Epithelial cell of proximal tubule (primary cell): ENCODE measurements around the gene MBNL2. TPM values are rescaled to one million over a fixed set of nuclear protein-coding genes. Genes with fewer than 3 reads are reported as not detected.

Experiments
- DNase-seq: peaks from one replicate; pipeline ENCODE4 v3.0.0-alpha.2; 2011; ENCODE audit warnings: low read depth
- H3K4me3 ChIP-seq: 2 replicates; pipeline ENCODE4 v1.5.1; 2011; ENCODE audit warnings: low read depth, mild to moderate bottlenecking, low read length
- total RNA-seq: library from RNA; depleted of rRNA; stranded (reverse); fragments of >200 nt; gene quantifications from 2 replicates; pipeline ENCODE4 v1.2.3, GENCODE V29; 2015
- TF ChIP-seq, protein P1 (sequence below): conservative IDR thresholded peaks from 2 replicates; pipeline ENCODE4 v1.5.1; 2012; ENCODE audit warnings: low read depth, mild to moderate bottlenecking, low read length

The MBNL2 gene
- total RNA-seq, 1 donor from 2014 or later = 28.8 TPM

DNA sequence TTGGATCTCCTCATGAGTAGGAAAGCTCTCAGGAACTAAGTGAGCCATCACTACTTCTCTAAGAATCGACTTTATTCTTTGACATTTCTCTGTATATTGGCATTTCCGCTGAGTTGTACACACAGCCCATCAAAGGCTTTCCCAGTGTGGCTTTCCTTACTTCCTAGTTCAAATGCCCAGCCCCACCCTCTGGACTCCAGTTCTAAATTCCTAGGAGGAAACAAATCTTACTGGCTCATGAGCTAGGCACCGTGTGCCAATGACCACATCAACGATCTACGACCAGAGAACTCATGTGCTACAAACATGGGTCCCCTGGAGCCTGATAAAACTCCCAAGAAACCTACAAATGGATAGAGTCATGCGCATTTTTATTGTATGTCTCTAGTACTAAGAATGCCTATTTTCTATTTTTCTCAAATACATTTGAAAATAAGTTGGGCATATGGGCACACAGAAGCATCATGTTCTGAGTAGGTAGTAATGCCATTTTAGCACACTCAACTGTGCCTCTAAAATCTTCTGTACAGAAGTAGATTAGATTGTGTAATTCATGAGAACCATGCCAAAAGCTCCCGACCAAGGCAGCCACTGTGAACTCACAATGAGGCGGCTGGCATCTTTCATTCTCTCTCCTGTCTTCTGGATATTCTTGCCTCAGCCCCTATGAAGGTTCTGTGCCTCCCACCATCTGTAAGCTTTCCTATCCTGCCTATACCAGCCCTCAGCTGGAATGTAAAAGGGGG lies 201.3 kb downstream of the MBNL2 start:
- DNase-seq = no peak
- TF ChIP-seq, protein P1, sequence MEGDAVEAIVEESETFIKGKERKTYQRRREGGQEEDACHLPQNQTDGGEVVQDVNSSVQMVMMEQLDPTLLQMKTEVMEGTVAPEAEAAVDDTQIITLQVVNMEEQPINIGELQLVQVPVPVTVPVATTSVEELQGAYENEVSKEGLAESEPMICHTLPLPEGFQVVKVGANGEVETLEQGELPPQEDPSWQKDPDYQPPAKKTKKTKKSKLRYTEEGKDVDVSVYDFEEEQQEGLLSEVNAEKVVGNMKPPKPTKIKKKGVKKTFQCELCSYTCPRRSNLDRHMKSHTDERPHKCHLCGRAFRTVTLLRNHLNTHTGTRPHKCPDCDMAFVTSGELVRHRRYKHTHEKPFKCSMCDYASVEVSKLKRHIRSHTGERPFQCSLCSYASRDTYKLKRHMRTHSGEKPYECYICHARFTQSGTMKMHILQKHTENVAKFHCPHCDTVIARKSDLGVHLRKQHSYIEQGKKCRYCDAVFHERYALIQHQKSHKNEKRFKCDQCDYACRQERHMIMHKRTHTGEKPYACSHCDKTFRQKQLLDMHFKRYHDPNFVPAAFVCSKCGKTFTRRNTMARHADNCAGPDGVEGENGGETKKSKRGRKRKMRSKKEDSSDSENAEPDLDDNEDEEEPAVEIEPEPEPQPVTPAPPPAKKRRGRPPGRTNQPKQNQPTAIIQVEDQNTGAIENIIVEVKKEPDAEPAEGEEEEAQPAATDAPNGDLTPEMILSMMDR = no peak
- no peak overlapping the region for H3K4me3 ChIP-seq

DNA sequence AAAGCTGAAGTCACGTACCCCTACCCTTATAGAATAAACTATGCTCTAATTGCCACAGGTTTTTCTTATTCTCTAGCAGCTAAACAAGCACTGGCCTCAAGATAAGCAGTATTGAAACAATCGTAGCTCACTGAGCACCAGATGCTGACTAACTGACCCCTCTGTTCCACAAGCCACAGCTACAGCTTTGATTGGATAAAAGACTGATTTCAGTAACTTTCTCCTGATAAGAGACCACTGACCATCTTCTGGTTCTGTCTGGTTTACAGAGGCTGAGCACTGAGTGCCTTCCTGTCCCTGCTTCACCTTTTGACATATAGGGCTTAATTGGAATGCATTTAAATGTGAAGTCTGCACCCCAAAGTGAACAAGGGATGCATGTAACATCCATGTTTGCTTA lies 203.5 kb downstream of the MBNL2 start:
- no peak overlapping the region for H3K4me3 ChIP-seq
- DNase-seq = no peak
- TF ChIP-seq, protein P1 = no peak

DNA sequence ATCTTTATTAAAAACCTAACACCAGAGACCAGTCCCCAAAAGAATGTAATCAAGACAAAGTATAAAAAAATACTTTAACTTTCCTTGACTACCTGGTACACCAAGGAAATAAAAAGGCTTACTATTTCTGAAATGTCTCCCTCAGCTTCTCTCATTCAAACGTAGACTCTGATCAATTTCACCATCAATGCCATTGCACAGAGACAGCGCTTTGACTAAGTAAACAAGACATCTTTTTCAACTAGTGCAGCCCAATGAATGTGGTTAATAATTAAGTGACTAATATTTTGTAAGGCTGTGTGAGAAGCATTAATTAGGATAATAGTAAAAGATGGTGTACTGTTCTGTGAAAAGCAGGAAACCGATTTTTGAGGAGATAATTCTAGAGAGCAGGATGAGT lies 204.6 kb downstream of the MBNL2 start:
- no peak overlapping the region for H3K4me3 ChIP-seq
- no peak for DNase-seq
- TF ChIP-seq, protein P1 = no peak

DNA sequence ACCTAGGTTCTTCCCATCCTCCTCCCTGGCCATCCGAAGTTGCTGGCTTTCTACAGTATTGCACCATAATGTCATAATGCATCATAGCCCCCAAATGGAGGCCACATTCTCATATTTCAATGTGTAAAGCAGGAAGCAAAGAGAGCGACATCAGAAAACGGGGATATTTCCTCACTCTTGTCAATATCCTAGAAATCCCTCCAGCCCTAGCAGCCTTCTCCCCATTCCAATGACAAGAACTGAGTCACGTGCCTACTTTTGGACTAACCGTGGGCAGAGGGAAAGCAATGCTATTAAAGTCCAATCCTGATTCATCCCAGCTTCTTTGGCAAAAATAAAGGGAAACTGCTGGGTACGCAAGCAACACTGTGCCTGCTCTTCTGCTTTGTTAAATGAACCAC lies 207.5 kb downstream of the MBNL2 start:
- no peak overlapping the region for H3K4me3 ChIP-seq
- DNase-seq = no peak
- TF ChIP-seq, protein P1 = no peak

DNA sequence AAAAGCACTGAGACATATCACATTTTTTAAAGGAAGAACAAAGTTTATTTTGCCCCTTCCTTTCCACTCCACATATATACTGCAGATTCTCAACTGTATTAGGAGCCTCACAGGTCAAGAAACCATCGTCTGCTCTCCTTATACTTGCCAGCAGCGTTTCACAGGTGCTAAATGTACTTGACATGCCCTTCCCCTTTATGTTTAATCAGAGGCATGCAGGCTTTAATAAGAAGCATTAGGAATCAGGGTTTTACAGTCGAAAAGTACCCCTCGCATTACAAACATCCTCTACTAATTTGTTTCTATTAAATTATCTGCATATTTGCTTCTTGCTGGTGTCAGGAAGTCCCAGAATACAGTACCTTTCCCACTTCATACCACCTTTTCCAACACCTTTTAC lies 208.2 kb downstream of the MBNL2 start:
- H3K4me3 ChIP-seq = no peak overlapping the region
- TF ChIP-seq, protein P1 = no peak
- DNase-seq = no peak

DNA sequence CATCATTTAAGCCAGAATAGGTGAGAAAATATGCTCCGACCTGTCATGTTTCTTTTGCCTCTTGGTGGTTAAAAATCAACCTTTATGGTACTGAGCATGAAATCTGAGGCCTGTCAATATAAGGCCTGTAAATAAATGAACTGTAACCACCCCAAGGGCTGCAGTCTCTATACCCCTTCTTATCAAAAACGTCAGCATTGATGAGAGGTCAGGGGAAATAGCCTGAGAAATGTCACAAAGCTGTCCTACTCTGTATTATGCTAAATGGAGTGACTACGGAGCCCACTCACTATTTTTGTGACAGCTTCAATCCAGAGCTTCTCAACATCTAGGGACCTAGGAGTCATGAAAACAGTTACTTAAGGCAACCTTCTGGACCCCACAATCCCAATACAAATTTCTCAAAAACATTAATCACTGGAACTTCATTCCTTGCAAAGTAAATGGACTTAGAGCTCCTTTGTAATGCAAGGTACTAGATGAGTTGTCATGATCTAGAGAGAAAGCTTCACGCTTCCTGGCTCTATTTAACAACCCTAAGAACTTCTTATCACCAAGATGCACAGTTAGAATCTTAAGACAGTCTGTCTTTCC lies 209.1 kb downstream of the MBNL2 start:
- no peak for DNase-seq
- TF ChIP-seq, protein P1 = no peak
- no peak overlapping the region for H3K4me3 ChIP-seq
